Epithelial cell of esophagus (primary cell): ENCODE data around the gene PLEKHA6.
"Not testable (repeated sequence)": the region's sequence is repeated elsewhere in the genome, so short reads cannot be mapped to it uniquely, and the experiment has no call there.

Source experiments
- DNase-seq: peaks from one replicate; pipeline ENCODE4 v3.0.0; 2010; ENCODE audit warnings: low read depth
- H3K4me3 ChIP-seq: 2 replicates; pipeline ENCODE4 v1.5.1; 2011; ENCODE audit warnings: mild to moderate bottlenecking, low read length, control low read depth
- TF ChIP-seq, protein P1 (sequence below): IDR thresholded peaks from 2 replicates; pipeline ENCODE4 v1.5.1; 2011; ENCODE audit warnings: low read depth, mild to moderate bottlenecking, low read length, control low read depth, inconsistent platforms; ENCODE audit not compliant: insufficient read depth; ENCODE audit errors: missing control alignments

PLEKHA6 gene

GRCh38 chr1:204318324-204318723, 41.4 kb downstream of the PLEKHA6 start:
- DNase-seq = no peak
- TF ChIP-seq, protein P1, sequence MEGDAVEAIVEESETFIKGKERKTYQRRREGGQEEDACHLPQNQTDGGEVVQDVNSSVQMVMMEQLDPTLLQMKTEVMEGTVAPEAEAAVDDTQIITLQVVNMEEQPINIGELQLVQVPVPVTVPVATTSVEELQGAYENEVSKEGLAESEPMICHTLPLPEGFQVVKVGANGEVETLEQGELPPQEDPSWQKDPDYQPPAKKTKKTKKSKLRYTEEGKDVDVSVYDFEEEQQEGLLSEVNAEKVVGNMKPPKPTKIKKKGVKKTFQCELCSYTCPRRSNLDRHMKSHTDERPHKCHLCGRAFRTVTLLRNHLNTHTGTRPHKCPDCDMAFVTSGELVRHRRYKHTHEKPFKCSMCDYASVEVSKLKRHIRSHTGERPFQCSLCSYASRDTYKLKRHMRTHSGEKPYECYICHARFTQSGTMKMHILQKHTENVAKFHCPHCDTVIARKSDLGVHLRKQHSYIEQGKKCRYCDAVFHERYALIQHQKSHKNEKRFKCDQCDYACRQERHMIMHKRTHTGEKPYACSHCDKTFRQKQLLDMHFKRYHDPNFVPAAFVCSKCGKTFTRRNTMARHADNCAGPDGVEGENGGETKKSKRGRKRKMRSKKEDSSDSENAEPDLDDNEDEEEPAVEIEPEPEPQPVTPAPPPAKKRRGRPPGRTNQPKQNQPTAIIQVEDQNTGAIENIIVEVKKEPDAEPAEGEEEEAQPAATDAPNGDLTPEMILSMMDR = no peak
- no peak overlapping the region for H3K4me3 ChIP-seq

GRCh38 chr1:204317170-204317569, 42.6 kb downstream of the PLEKHA6 start:
- no peak overlapping the region for H3K4me3 ChIP-seq
- no peak for DNase-seq
- TF ChIP-seq, protein P1 = no peak

DNA sequence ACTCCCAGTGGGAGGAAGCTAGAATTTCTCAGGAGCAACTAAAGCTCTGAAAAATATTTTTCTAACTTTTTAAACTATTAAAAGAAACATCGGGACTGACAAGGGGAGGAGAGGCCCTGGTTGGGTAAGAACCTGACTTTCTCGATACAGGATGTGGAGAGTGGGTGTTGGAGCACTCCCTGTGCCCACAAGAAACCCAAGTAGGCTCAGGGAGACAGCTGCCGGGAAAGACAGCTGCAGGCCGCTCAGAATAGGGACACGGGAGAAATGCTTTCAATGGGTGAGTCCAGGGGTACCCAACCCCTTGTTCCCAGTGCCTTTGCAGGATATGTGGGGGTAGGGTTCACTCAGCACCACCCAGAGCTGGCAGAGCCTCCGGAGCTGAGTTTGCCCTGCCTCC, 43.6 kb downstream of the PLEKHA6 start:
- no peak for DNase-seq
- no peak overlapping the region for H3K4me3 ChIP-seq
- TF ChIP-seq, protein P1 = no peak

DNA sequence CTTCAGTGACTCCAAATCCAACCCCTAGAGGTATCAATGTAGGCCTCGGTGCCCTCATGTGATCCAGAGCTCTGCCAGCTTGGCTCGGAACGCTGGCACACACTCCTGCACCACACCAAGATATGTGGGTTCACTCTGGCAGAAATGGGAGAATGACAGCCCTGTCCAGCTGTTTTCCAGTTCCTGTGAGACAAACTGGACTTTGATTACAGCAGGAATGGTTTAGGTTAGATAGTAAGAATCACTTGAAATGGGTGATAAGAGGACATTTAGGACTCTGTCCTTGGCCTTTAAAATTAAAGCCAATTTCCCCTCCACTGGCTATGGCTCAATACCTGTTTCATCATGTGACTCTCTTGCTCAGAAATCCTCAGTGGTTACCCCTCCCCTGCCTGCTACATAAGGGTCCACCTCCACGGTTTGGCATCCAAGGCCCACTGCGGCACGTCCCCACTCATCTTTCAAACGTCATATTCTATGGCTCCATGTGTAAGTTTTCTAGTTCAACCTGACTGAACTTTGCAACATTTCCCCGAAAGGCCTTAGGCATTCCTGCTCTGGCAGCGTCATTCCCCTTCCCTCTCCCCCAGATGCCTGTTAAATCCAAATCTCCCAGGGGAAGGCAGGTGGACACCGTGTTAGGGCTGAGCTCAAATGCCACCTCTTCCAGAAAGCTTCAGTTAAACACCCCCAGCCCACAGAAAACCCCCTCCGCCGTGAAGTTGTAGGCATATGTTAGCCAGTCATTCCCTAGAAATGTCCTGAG, 44.7 kb downstream of the PLEKHA6 start:
- no peak overlapping the region for H3K4me3 ChIP-seq
- TF ChIP-seq, protein P1 = no peak
- DNase-seq = no peak

DNA sequence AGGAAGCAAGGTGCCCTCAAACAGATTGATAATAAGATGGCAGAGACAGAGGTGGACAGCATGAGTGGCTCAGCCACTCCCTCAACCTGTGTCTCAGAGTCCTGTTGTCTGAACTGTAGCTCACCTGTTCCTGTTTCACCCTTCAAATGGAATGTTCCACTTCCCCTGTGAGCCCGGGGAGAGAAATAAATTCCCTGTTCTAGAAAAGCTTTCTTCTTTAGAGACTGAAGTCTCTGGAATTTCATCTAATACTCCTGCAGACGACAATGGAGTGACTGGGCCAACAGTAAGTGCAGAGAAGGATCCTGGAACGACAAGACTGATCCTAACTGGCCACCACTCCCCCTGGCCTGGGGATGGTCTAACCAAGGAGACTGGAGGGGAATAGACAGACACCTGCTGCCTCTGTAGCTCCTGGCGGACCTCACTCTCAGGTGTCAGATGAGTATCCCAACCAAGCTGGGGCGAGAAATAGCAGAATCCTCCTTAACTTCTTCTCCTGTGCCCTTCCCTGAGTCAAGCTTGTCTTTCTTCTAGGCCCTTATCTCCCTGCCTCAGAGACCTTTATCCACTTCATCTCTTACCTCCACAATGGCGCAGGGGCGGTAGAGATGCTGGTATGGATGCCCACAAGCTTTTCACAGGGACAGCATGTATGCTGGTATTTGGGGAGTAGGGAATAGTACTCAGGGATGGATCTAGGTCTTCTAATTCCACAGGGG, 45.4 kb downstream of the PLEKHA6 start:
- TF ChIP-seq, protein P1 = no peak
- no peak overlapping the region for H3K4me3 ChIP-seq
- peak; percentile 52 for DNase-seq

- TF ChIP-seq, protein P1 = no peak
- DNase-seq = no peak
- peak overlapping the region; percentile 7 for H3K4me3 ChIP-seq
Measured at GRCh38 chr1:204313675-204314074, 46.1 kb downstream of the PLEKHA6 start.

DNA sequence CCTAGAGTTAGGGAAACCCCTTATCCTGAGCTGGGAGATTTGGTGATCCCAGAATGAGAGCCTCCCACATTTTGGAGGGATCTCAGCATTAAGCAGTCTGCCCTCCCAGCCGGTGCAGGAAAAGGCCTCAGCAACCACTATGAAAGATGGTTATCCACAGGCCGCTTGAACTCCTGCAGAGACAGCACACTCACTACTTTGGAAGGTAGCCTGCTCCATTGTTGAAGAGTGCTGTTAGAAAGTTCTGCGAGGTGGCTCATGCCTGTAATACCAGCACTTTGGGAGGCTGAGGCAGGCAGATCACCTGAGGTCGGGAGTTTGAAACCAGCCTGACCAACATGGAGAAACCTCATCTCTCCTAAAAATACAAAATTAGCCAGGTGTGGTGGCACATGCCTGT, 48.8 kb downstream of the PLEKHA6 start:
- not testable (repeated sequence) for H3K4me3 ChIP-seq, DNase-seq
